WTC11 (cell line): ENCODE data around the gene CR2. TPM values are rescaled to one million over a fixed set of nuclear protein-coding genes. Genes with fewer than 3 reads are reported as not detected.

Experiments used
- ATAC-seq: fragments of 200-7000 bp; cut with Tn5 transposase; 2 replicates; pipeline ENCODE4 v1.10.0; 2021; ENCODE audit warnings: mild to moderate bottlenecking, moderate library complexity
- CTCF ChIA-PET: fragments of 300-600 bp; sonication (Branson Sonifier 250); formaldehyde crosslinking; loops from one replicate; lab custom pipeline; 2021; ENCODE audit warnings: antibody characterized with exemption; lab: Charles Lee
- POLR2A ChIA-PET: fragments of 350-600 bp; sonication (Branson Sonifier 250); formaldehyde crosslinking; loops from one replicate; lab custom pipeline; 2021; ENCODE audit warnings: antibody characterized with exemption; lab: Charles Lee
- DNase-seq: peaks from one replicate; pipeline ENCODE4 v3.0.0; 2021; ENCODE audit warnings: low spot score
- H3K27ac Mint-ChIP-seq: 2 replicates; pipeline ENCODE4 v1.8.0; 2021; ENCODE audit warnings: mixed read lengths
- H3K27me3 Mint-ChIP-seq: 2 replicates; pipeline ENCODE4 v1.8.0; 2021; ENCODE audit warnings: low read depth, mild to moderate bottlenecking, moderate library complexity, mixed read lengths
- H3K36me3 Mint-ChIP-seq: 2 replicates; pipeline ENCODE4 v1.8.0; 2021; ENCODE audit warnings: mixed read lengths
- H3K4me1 Mint-ChIP-seq: 2 replicates; pipeline ENCODE4 v1.8.0; 2022; ENCODE audit warnings: mixed read lengths
- H3K4me3 Mint-ChIP-seq: 2 replicates; pipeline ENCODE4 v1.8.0; 2021; ENCODE audit warnings: mild to moderate bottlenecking, moderate library complexity, mixed read lengths
- H3K9me3 Mint-ChIP-seq: 2 replicates; pipeline ENCODE4 v1.8.0; 2021; ENCODE audit warnings: mixed read lengths
- EMX1 ChIP-seq: fragments of 250-450 bp; sonication (Bioruptor Pico); IDR thresholded peaks from 2 replicates; pipeline ENCODE4 v1.8.0; 2021; ENCODE audit warnings: mild to moderate bottlenecking
- FOXP1 ChIP-seq: sonication (generic); formaldehyde crosslinking; IDR thresholded peaks from 2 replicates; pipeline ENCODE4 v1.8.0; 2022; ENCODE audit warnings: missing genetic modification reagents, mild to moderate bottlenecking, moderate library complexity, borderline replicate concordance
- JAZF1 ChIP-seq: fragments of 250-450 bp; sonication (Bioruptor Pico); IDR thresholded peaks from 2 replicates; pipeline ENCODE4 v1.9.0; 2021; ENCODE audit warnings: moderate library complexity, mild to moderate bottlenecking, inconsistent platforms
- OVOL2 ChIP-seq: fragments of 250-450 bp; sonication (Bioruptor Pico); IDR thresholded peaks from 2 replicates; pipeline ENCODE4 v1.9.0; 2021; ENCODE audit warnings: mild to moderate bottlenecking, borderline replicate concordance
- RELA ChIP-seq: sonication (generic); formaldehyde crosslinking; IDR thresholded peaks from 2 replicates; pipeline ENCODE4 v1.8.1; 2022; ENCODE audit warnings: missing genetic modification reagents, mild to moderate bottlenecking, borderline replicate concordance
- RORB ChIP-seq: fragments of 250-450 bp; sonication (Bioruptor Pico); IDR thresholded peaks from 2 replicates; pipeline ENCODE4 v1.9.0; 2021; ENCODE audit warnings: mild to moderate bottlenecking
- SOX15 ChIP-seq: fragments of 250-450 bp; sonication (Bioruptor Pico); IDR thresholded peaks from 2 replicates; pipeline ENCODE4 v1.9.0; 2021; ENCODE audit warnings: mild to moderate bottlenecking
- ZNF232 ChIP-seq: sonication (generic); formaldehyde crosslinking; IDR thresholded peaks from 2 replicates; pipeline ENCODE4 v1.8.0; 2022; ENCODE audit warnings: mild to moderate bottlenecking, missing genetic modification reagents
- total RNA-seq: library from RNA; stranded (reverse); gene quantifications from 3 replicates; pipeline ENCODE4 v1.2.3, GENCODE V29; 2021
- TF ChIP-seq, protein P1 (sequence below): fragments of 250-450 bp; sonication (Bioruptor Pico); IDR thresholded peaks from 2 replicates; pipeline ENCODE4 v1.9.0; 2021; ENCODE audit warnings: moderate library complexity, mild to moderate bottlenecking, inconsistent platforms, borderline replicate concordance
- TF ChIP-seq, protein P2 (sequence below): sonication (generic); formaldehyde crosslinking; IDR thresholded peaks from 2 replicates; pipeline ENCODE4 v1.8.1; 2023; ENCODE audit warnings: mild to moderate bottlenecking, moderate library complexity, missing genetic modification reagents
- TF ChIP-seq, protein P3 (sequence below): sonication (generic); formaldehyde crosslinking; IDR thresholded peaks from 2 replicates; pipeline ENCODE4 v1.8.1; 2022; ENCODE audit warnings: mild to moderate bottlenecking, moderate library complexity, missing genetic modification reagents
- TF ChIP-seq, protein P4 (sequence below): fragments of 200-600 bp; IDR thresholded peaks from 2 replicates; pipeline ENCODE4 v1.8.0; 2022; ENCODE audit warnings: antibody characterized with exemption
- TF ChIP-seq, protein P5 (sequence below): sonication (generic); formaldehyde crosslinking; IDR thresholded peaks from 2 replicates; pipeline ENCODE4 v1.8.1; 2022; ENCODE audit warnings: low read depth, mild to moderate bottlenecking, moderate library complexity, missing genetic modification reagents, borderline replicate concordance
- TF ChIP-seq, protein P6 (sequence below): sonication (generic); formaldehyde crosslinking; IDR thresholded peaks from 2 replicates; pipeline ENCODE4 v1.8.0; 2023; ENCODE audit warnings: mild to moderate bottlenecking, missing genetic modification reagents
- TF ChIP-seq, protein P7 (sequence below): fragments of 250-450 bp; sonication (Bioruptor Pico); IDR thresholded peaks from 2 replicates; pipeline ENCODE4 v1.8.0; 2021; ENCODE audit warnings: mild to moderate bottlenecking
- TF ChIP-seq, protein P8 (sequence below): fragments of 250-450 bp; sonication (Bioruptor Pico); IDR thresholded peaks from 2 replicates; pipeline ENCODE4 v1.9.0; 2021; ENCODE audit warnings: mild to moderate bottlenecking

Gene CR2
- total RNA-seq, 1 experiment from 2014 or later: 3.8 TPM

DNA sequence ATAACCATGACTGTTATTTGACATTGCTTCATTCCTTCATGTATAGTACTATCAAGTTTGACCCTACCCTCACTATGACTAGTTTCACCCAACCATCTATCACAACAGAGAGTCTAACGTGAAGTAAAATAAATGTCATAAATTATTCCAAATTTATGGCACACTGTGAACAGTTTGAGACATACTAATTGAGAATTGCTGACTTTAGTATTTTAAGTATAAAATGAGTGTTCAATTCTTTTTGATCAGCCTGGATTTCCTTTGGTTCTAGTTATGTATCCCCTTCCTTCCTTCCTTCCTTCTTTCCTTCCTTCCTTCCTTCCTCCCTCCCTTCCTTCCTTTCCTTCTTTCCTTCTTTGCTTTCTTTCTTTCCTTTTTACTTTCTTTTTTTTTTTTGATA lies 56.3 kb downstream of the CR2 start:
- ATAC-seq (no peak), DNase-seq (no peak)
- Mint-ChIP-seq H3K36me3 (no peaks in the 10 kb centered on the region), H3K4me3 (no peak overlapping the region), H3K27ac (no peak overlapping the region), H3K9me3 (no peaks in the 10 kb centered on the region), H3K4me1 (0 out of 2 replicates have a peak, but pooled peaks cover 4% of the 10 kb centered on the region), H3K27me3 (no peaks in the 10 kb centered on the region; the same call in 1 of the 2 replicates)
- TF ChIP-seq OVOL2 (no peak), SOX15 (CRISPR knock-in tag) (no peak), RORB (CRISPR knock-in tag) (no peak), RELA (CRISPR knock-in tag) (no peak), ZNF232 (no peak)
- TF ChIP-seq, protein P1, sequence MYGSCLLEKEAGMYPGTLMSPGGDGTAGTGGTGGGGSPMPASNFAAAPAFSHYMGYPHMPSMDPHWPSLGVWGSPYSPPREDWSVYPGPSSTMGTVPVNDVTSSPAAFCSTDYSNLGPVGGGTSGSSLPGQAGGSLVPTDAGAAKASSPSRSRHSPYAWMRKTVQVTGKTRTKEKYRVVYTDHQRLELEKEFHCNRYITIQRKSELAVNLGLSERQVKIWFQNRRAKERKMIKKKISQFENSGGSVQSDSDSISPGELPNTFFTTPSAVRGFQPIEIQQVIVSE (CRISPR knock-in tag): no peak
- TF ChIP-seq, protein P2, sequence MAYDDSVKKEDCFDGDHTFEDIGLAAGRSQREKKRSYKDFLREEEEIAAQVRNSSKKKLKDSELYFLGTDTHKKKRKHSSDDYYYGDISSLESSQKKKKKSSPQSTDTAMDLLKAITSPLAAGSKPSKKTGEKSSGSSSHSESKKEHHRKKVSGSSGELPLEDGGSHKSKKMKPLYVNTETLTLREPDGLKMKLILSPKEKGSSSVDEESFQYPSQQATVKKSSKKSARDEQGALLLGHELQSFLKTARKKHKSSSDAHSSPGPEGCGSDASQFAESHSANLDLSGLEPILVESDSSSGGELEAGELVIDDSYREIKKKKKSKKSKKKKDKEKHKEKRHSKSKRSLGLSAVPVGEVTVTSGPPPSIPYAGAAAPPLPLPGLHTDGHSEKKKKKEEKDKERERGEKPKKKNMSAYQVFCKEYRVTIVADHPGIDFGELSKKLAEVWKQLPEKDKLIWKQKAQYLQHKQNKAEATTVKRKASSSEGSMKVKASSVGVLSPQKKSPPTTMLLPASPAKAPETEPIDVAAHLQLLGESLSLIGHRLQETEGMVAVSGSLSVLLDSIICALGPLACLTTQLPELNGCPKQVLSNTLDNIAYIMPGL (CRISPR knock-in tag): no peak
- TF ChIP-seq, protein P3, sequence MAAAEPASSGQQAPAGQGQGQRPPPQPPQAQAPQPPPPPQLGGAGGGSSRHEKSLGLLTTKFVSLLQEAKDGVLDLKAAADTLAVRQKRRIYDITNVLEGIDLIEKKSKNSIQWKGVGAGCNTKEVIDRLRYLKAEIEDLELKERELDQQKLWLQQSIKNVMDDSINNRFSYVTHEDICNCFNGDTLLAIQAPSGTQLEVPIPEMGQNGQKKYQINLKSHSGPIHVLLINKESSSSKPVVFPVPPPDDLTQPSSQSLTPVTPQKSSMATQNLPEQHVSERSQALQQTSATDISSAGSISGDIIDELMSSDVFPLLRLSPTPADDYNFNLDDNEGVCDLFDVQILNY (CRISPR knock-in tag): no peak
- TF ChIP-seq, protein P4, sequence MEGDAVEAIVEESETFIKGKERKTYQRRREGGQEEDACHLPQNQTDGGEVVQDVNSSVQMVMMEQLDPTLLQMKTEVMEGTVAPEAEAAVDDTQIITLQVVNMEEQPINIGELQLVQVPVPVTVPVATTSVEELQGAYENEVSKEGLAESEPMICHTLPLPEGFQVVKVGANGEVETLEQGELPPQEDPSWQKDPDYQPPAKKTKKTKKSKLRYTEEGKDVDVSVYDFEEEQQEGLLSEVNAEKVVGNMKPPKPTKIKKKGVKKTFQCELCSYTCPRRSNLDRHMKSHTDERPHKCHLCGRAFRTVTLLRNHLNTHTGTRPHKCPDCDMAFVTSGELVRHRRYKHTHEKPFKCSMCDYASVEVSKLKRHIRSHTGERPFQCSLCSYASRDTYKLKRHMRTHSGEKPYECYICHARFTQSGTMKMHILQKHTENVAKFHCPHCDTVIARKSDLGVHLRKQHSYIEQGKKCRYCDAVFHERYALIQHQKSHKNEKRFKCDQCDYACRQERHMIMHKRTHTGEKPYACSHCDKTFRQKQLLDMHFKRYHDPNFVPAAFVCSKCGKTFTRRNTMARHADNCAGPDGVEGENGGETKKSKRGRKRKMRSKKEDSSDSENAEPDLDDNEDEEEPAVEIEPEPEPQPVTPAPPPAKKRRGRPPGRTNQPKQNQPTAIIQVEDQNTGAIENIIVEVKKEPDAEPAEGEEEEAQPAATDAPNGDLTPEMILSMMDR: no peak
- TF ChIP-seq, protein P5, sequence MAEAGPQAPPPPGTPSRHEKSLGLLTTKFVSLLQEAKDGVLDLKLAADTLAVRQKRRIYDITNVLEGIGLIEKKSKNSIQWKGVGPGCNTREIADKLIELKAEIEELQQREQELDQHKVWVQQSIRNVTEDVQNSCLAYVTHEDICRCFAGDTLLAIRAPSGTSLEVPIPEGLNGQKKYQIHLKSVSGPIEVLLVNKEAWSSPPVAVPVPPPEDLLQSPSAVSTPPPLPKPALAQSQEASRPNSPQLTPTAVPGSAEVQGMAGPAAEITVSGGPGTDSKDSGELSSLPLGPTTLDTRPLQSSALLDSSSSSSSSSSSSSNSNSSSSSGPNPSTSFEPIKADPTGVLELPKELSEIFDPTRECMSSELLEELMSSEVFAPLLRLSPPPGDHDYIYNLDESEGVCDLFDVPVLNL: no peak
- ChIA-PET CTCF (no interaction called here), POLR2A (no interaction called here)

DNA sequence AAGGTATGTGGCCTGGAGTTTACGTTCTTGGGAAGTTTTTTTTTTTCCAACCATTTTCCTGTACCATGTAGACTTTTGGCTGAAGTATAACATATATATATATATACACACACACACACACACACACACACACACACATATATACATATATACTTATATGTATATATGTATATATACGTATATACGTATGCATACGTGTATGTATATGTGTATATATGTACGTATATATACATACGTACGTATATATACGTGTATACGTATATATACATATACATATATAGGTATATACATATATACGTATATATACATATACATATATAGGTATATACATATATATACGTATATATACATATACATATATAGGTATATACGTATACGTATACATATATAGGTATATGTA lies 60.8 kb downstream of the CR2 start:
- 0 out of 2 replicates have a peak, but pooled peaks cover 6% of the 10 kb centered on the region for H3K4me1 Mint-ChIP-seq
- ChIA-PET POLR2A (no interaction called here), CTCF (no interaction called here)
- peaks cover 6% of the 10 kb centered on the region for H3K9me3 Mint-ChIP-seq
- H3K27me3 Mint-ChIP-seq: no peaks in the 10 kb centered on the region; the same call in 1 of the 2 replicates
- DNase-seq (no peak), ATAC-seq (no peak)
- H3K36me3 Mint-ChIP-seq: no peaks in the 10 kb centered on the region
- no peak overlapping the region for H3K4me3 Mint-ChIP-seq
- H3K27ac Mint-ChIP-seq: no peak overlapping the region
- TF ChIP-seq, protein P6, sequence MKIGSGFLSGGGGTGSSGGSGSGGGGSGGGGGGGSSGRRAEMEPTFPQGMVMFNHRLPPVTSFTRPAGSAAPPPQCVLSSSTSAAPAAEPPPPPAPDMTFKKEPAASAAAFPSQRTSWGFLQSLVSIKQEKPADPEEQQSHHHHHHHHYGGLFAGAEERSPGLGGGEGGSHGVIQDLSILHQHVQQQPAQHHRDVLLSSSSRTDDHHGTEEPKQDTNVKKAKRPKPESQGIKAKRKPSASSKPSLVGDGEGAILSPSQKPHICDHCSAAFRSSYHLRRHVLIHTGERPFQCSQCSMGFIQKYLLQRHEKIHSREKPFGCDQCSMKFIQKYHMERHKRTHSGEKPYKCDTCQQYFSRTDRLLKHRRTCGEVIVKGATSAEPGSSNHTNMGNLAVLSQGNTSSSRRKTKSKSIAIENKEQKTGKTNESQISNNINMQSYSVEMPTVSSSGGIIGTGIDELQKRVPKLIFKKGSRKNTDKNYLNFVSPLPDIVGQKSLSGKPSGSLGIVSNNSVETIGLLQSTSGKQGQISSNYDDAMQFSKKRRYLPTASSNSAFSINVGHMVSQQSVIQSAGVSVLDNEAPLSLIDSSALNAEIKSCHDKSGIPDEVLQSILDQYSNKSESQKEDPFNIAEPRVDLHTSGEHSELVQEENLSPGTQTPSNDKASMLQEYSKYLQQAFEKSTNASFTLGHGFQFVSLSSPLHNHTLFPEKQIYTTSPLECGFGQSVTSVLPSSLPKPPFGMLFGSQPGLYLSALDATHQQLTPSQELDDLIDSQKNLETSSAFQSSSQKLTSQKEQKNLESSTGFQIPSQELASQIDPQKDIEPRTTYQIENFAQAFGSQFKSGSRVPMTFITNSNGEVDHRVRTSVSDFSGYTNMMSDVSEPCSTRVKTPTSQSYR: no peak
- TF ChIP-seq FOXP1 (CRISPR knock-in tag) (no peak), JAZF1 (CRISPR knock-in tag) (no peak), EMX1 (CRISPR knock-in tag) (no peak)
- TF ChIP-seq, protein P7, sequence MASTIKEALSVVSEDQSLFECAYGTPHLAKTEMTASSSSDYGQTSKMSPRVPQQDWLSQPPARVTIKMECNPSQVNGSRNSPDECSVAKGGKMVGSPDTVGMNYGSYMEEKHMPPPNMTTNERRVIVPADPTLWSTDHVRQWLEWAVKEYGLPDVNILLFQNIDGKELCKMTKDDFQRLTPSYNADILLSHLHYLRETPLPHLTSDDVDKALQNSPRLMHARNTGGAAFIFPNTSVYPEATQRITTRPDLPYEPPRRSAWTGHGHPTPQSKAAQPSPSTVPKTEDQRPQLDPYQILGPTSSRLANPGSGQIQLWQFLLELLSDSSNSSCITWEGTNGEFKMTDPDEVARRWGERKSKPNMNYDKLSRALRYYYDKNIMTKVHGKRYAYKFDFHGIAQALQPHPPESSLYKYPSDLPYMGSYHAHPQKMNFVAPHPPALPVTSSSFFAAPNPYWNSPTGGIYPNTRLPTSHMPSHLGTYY (CRISPR knock-in tag): no peak
- TF ChIP-seq, protein P4: no peak
- TF ChIP-seq, protein P8, sequence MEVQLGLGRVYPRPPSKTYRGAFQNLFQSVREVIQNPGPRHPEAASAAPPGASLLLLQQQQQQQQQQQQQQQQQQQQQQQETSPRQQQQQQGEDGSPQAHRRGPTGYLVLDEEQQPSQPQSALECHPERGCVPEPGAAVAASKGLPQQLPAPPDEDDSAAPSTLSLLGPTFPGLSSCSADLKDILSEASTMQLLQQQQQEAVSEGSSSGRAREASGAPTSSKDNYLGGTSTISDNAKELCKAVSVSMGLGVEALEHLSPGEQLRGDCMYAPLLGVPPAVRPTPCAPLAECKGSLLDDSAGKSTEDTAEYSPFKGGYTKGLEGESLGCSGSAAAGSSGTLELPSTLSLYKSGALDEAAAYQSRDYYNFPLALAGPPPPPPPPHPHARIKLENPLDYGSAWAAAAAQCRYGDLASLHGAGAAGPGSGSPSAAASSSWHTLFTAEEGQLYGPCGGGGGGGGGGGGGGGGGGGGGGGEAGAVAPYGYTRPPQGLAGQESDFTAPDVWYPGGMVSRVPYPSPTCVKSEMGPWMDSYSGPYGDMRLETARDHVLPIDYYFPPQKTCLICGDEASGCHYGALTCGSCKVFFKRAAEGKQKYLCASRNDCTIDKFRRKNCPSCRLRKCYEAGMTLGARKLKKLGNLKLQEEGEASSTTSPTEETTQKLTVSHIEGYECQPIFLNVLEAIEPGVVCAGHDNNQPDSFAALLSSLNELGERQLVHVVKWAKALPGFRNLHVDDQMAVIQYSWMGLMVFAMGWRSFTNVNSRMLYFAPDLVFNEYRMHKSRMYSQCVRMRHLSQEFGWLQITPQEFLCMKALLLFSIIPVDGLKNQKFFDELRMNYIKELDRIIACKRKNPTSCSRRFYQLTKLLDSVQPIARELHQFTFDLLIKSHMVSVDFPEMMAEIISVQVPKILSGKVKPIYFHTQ: no peak
